ENCODE data around the gene SLC25A6. TPM values are rescaled to one million over a fixed set of nuclear protein-coding genes. Genes with fewer than 3 reads are reported as not detected.

SLC25A6 gene
- polyA plus RNA-seq, 1 donor (not counting 4 experiments of a cell fraction or from before 2014, with no cell fraction given) = 179 TPM

- H3K79me2 ChIP-seq (ENCODE audit: control insufficient read depth, insufficient read depth, low read length) = no peaks in the 10 kb centered on the region
- no peaks in the 10 kb centered on the region for H3K4me1 ChIP-seq (ENCODE audit: control insufficient read depth, extremely low read depth, insufficient read depth, low read length)
- FAIRE-seq = no peak
- peaks cover 14 to 20% of the 10 kb centered on the region in 2 experiments for H3K36me3 ChIP-seq (ENCODE audit: control insufficient read depth in 2 of 2, extremely low read depth in 1 of 2, insufficient read depth in 2 of 2, low read length in 2 of 2)
- no peak for DNase-seq (ENCODE audit: low read depth, low spot score)
- no peak overlapping the region for H3K4me3 ChIP-seq (ENCODE audit: control insufficient read depth in 2 of 3, extremely low read depth in 1 of 3, insufficient read depth in 2 of 3, low read depth in 1 of 3, low read length in 3 of 3)
- no peaks in the 10 kb centered on the region for H4K20me1 ChIP-seq (ENCODE audit: control insufficient read depth, extremely low read depth, insufficient read depth, low read length)
- dilution Hi-C loops (cut with MboI; ENCODE audit: extremely low pct_ligation_motif_present, low sequenced_read_pairs) = no loop called here
- no peak overlapping the region for H3K9ac ChIP-seq (ENCODE audit: control insufficient read depth, extremely low read depth, insufficient read depth, low read length)
- H2AFZ ChIP-seq (ENCODE audit: control insufficient read depth, low read length) = no peak overlapping the region
- H3K4me2 ChIP-seq (ENCODE audit: control insufficient read depth, extremely low read depth, insufficient read depth, low read depth, low read length) = no peak overlapping the region
- H3K9me3 ChIP-seq (ENCODE audit: control insufficient read depth, low read depth, low read length) = peaks cover 2% of the 10 kb centered on the region
- TF ChIP-seq, protein P1, sequence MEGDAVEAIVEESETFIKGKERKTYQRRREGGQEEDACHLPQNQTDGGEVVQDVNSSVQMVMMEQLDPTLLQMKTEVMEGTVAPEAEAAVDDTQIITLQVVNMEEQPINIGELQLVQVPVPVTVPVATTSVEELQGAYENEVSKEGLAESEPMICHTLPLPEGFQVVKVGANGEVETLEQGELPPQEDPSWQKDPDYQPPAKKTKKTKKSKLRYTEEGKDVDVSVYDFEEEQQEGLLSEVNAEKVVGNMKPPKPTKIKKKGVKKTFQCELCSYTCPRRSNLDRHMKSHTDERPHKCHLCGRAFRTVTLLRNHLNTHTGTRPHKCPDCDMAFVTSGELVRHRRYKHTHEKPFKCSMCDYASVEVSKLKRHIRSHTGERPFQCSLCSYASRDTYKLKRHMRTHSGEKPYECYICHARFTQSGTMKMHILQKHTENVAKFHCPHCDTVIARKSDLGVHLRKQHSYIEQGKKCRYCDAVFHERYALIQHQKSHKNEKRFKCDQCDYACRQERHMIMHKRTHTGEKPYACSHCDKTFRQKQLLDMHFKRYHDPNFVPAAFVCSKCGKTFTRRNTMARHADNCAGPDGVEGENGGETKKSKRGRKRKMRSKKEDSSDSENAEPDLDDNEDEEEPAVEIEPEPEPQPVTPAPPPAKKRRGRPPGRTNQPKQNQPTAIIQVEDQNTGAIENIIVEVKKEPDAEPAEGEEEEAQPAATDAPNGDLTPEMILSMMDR (optimal IDR thresholded peaks at IDR 0.05 in 1 of 3, IDR thresholded peaks at IDR 0.05 in 1 of 3, conservative IDR thresholded peaks at IDR 0.05 in 1 of 3; ENCODE audit: extremely low read depth in 1 of 3, insufficient read depth in 2 of 3, low read length in 3 of 3) = no peak
- TF ChIP-seq EZH2 (IDR thresholded peaks at IDR 0.05; ENCODE audit: low read length) = no peak
- no peaks in the 10 kb centered on the region for H3K27me3 ChIP-seq (ENCODE audit: control insufficient read depth, extremely low read depth, insufficient read depth, low read length)
- H3K27ac ChIP-seq (ENCODE audit: control insufficient read depth, insufficient read depth, low read length) = no peak overlapping the region
- H3K9me1 ChIP-seq (ENCODE audit: control insufficient read depth, extremely low read depth, insufficient read depth, low read length) = no peaks in the 10 kb centered on the region
These were observed 24.4 kb upstream of the SLC25A6 start for GRCh38 chrX:1416327-1416784.

- Histone ChIP-seq H3K27me3 (ENCODE audit: control insufficient read depth, extremely low read depth, insufficient read depth, low read length) (no peaks in the 10 kb centered on the region), H3K4me2 (ENCODE audit: control insufficient read depth, extremely low read depth, insufficient read depth, low read depth, low read length) (no peak overlapping the region), H3K36me3 (ENCODE audit: control insufficient read depth in 2 of 2, extremely low read depth in 1 of 2, insufficient read depth in 2 of 2, low read length in 2 of 2) (peaks cover 17 to 19% of the 10 kb centered on the region in 2 experiments)
These were observed 20.7 kb upstream of the SLC25A6 start for GRCh38 chrX:1412551-1413161.

More at GRCh38 chrX:1412551-1413161, 20.7 kb upstream of the SLC25A6 start:
- H2AFZ ChIP-seq (ENCODE audit: control insufficient read depth, low read length) = no peak overlapping the region
- FAIRE-seq (no peak), DNase-seq (ENCODE audit: low read depth, low spot score) (no peak)
- no peak overlapping the region for H3K4me3 ChIP-seq (ENCODE audit: control insufficient read depth in 2 of 3, extremely low read depth in 1 of 3, insufficient read depth in 2 of 3, low read depth in 1 of 3, low read length in 3 of 3)
- TF ChIP-seq, protein P1 (optimal IDR thresholded peaks at IDR 0.05 in 1 of 3, IDR thresholded peaks at IDR 0.05 in 1 of 3, conservative IDR thresholded peaks at IDR 0.05 in 1 of 3; ENCODE audit: extremely low read depth in 1 of 3, insufficient read depth in 2 of 3, low read length in 3 of 3) = no peak
- no peak for TF ChIP-seq EZH2 (IDR thresholded peaks at IDR 0.05; ENCODE audit: low read length)
- no peaks in the 10 kb centered on the region for H4K20me1 ChIP-seq (ENCODE audit: control insufficient read depth, extremely low read depth, insufficient read depth, low read length)
- no peaks in the 10 kb centered on the region for H3K9me3 ChIP-seq (ENCODE audit: control insufficient read depth, low read depth, low read length)
- H3K9ac ChIP-seq (ENCODE audit: control insufficient read depth, extremely low read depth, insufficient read depth, low read length) = no peak overlapping the region
- H3K4me1 ChIP-seq (ENCODE audit: control insufficient read depth, extremely low read depth, insufficient read depth, low read length) = no peaks in the 10 kb centered on the region
- no peaks in the 10 kb centered on the region for H3K79me2 ChIP-seq (ENCODE audit: control insufficient read depth, insufficient read depth, low read length)
- H3K9me1 ChIP-seq (ENCODE audit: control insufficient read depth, extremely low read depth, insufficient read depth, low read length) = no peaks in the 10 kb centered on the region
- dilution Hi-C loops (cut with MboI; ENCODE audit: extremely low pct_ligation_motif_present, low sequenced_read_pairs) = no loop called here
- no peak overlapping the region for H3K27ac ChIP-seq (ENCODE audit: control insufficient read depth, insufficient read depth, low read length)

Data from keratinocyte (primary cell).